Thyroid gland (tissue), 4 donors: ENCODE results near the gene ATP5F1D.

ENCODE experiments used
- CTCF ChIP-seq, 6 experiments: fragments of 200-600 bp in 3 of 6; fragments of 450-650 bp in 3 of 6; sonication (generic) in 3 of 6; IDR thresholded peaks; one replicate each; pipeline ENCODE4 v1.5.1; 2016 to 2019; ENCODE audit warnings: antibody characterized with exemption in 6 of 6, mild to moderate bottlenecking in 2 of 6, inconsistent platforms in 1 of 6, moderate library complexity in 1 of 6
- POLR2A ChIP-seq, 2 donors: fragments of 450-650 bp; IDR thresholded peaks; one replicate each; pipeline ENCODE4 v1.6.1; 2017; ENCODE audit warnings: antibody characterized with exemption in 2 of 2, mild to moderate bottlenecking in 2 of 2, moderate library complexity in 1 of 2

DNA sequence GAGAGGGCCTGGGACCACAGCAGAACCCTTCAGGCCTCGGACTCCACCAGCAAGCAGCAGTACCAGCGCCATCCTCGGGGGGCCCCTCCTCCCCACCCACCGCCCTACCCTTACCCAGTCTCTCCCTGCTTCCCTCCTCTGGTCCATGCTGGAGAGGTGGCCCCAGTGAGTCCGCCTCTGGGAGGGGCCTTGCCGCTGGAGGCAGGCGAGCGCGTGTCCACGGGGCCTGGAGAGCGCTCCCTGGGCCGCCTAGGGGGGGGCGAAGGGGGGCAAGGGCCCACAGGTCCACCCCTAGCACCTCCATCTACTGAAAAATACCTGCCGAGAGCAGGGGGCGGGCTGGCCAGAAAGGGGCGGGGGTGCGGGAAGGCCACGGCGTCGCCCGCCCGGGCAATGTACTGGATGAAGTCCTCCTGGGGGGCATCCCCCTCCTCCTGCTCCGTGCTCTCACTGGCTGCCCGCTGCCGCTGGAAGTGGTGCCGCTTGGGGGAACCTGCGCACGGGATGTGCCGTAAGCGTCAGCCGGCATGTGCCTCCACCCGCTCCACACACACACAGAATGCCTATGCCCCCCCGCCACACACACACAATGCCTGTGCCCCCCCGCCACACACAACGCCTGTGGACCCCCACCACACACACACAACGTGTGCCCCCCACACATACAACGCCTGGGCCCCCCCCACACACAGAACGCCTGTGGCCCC lies 10.6 kb upstream of the ATP5F1D start:
- TF ChIP-seq CTCF (IDR thresholded peaks at IDR 0.05) (no peak), POLR2A (IDR thresholded peaks at IDR 0.05) (no peak)
